Measurements from ENCODE around the gene E2F7.

- no peak for TF ChIP-seq POLR2A (IDR thresholded peaks at IDR 0.05; ENCODE audit: control extremely low read depth in 1 of 2, low read depth in 2 of 2, low read length in 2 of 2)
- no peak for TF ChIP-seq EZH2 (IDR thresholded peaks at IDR 0.05; ENCODE audit: low read depth, low read length, severe bottlenecking)
These were observed 45.4 kb downstream of the E2F7 start for GRCh38 chr12:77019920-77020319.

Measured in H1 (cell line).